Measurements from ENCODE around the gene EFCAB6.

EFCAB6 gene

GRCh38 chr22:43564859-43565258, 247.2 kb downstream of the EFCAB6 start:
- Histone ChIP-seq H3K4me3 (ENCODE audit: low read length) (no peak overlapping the region), H3K9me3 (ENCODE audit: control insufficient read depth, low read length) (no peaks in the 10 kb centered on the region), H3K27me3 (replicated peaks; ENCODE audit: control insufficient read depth, insufficient read depth, low read length) (peaks cover 12% of the 10 kb centered on the region), H3K4me1 (ENCODE audit: control insufficient read depth, insufficient read depth, low read length) (no peaks in the 10 kb centered on the region), H3K9ac (ENCODE audit: low read length) (no peak overlapping the region), H3K36me3 (ENCODE audit: control insufficient read depth, insufficient read depth, low read length, severe bottlenecking) (no peaks in the 10 kb centered on the region)
- DNase-seq (ENCODE audit: low read depth) = no peak

GRCh38 chr22:43563571-43563970, 248.5 kb downstream of the EFCAB6 start:
- Histone ChIP-seq H3K36me3 (ENCODE audit: control insufficient read depth, insufficient read depth, low read length, severe bottlenecking) (no peaks in the 10 kb centered on the region), H3K9ac (ENCODE audit: low read length) (no peak overlapping the region), H3K9me3 (ENCODE audit: control insufficient read depth, low read length) (no peaks in the 10 kb centered on the region), H3K4me3 (ENCODE audit: low read length) (no peak overlapping the region), H3K4me1 (ENCODE audit: control insufficient read depth, insufficient read depth, low read length) (no peaks in the 10 kb centered on the region), H3K27me3 (replicated peaks; ENCODE audit: control insufficient read depth, insufficient read depth, low read length) (peaks cover 12% of the 10 kb centered on the region)
- no peak for DNase-seq (ENCODE audit: low read depth)

- Histone ChIP-seq H3K36me3 (ENCODE audit: control insufficient read depth, insufficient read depth, low read length, severe bottlenecking) (no peaks in the 10 kb centered on the region), H3K9ac (ENCODE audit: low read length) (no peak overlapping the region), H3K4me1 (ENCODE audit: control insufficient read depth, insufficient read depth, low read length) (no peaks in the 10 kb centered on the region), H3K4me3 (ENCODE audit: low read length) (no peak overlapping the region), H3K27me3 (replicated peaks; ENCODE audit: control insufficient read depth, insufficient read depth, low read length) (peaks cover 12% of the 10 kb centered on the region), H3K9me3 (ENCODE audit: control insufficient read depth, low read length) (peaks cover 5% of the 10 kb centered on the region)
- DNase-seq (ENCODE audit: low read depth) = no peak
Observed at GRCh38 chr22:43562843-43563242, 249.3 kb downstream of the EFCAB6 start.

- peaks cover 4% of the 10 kb centered on the region for H3K27me3 ChIP-seq (replicated peaks; ENCODE audit: control insufficient read depth, insufficient read depth, low read length)
- peaks cover 5% of the 10 kb centered on the region for H3K9me3 ChIP-seq (ENCODE audit: control insufficient read depth, low read length)
- DNase-seq (ENCODE audit: low read depth) = no peak
- H3K4me1 ChIP-seq (ENCODE audit: control insufficient read depth, insufficient read depth, low read length) = no peaks in the 10 kb centered on the region
- no peak overlapping the region for H3K4me3 ChIP-seq (ENCODE audit: low read length)
- no peaks in the 10 kb centered on the region for H3K36me3 ChIP-seq (ENCODE audit: control insufficient read depth, insufficient read depth, low read length, severe bottlenecking)
- H3K9ac ChIP-seq (ENCODE audit: low read length) = no peak overlapping the region
Observed at GRCh38 chr22:43561415-43562178, 250.5 kb downstream of the EFCAB6 start.

- peaks cover 4% of the 10 kb centered on the region for H3K27me3 ChIP-seq (replicated peaks; ENCODE audit: control insufficient read depth, insufficient read depth, low read length)
- H3K4me1 ChIP-seq (ENCODE audit: control insufficient read depth, insufficient read depth, low read length) = no peaks in the 10 kb centered on the region
- H3K4me3 ChIP-seq (ENCODE audit: low read length) = no peak overlapping the region
- H3K36me3 ChIP-seq (ENCODE audit: control insufficient read depth, insufficient read depth, low read length, severe bottlenecking) = no peaks in the 10 kb centered on the region
- H3K9me3 ChIP-seq (ENCODE audit: control insufficient read depth, low read length) = peaks cover 5% of the 10 kb centered on the region
- H3K9ac ChIP-seq (ENCODE audit: low read length) = no peak overlapping the region
- no peak for DNase-seq (ENCODE audit: low read depth)
Observed at GRCh38 chr22:43560651-43561050, 251.5 kb downstream of the EFCAB6 start.

GRCh38 chr22:43555561-43556515, 256.3 kb downstream of the EFCAB6 start:
- H3K4me1 ChIP-seq (ENCODE audit: control insufficient read depth, insufficient read depth, low read length) = no peaks in the 10 kb centered on the region
- no peak overlapping the region for H3K4me3 ChIP-seq (ENCODE audit: low read length)
- peaks cover 5% of the 10 kb centered on the region for H3K9me3 ChIP-seq (ENCODE audit: control insufficient read depth, low read length)
- DNase-seq (ENCODE audit: low read depth) = no peak
- no peaks in the 10 kb centered on the region for H3K27me3 ChIP-seq (replicated peaks; ENCODE audit: control insufficient read depth, insufficient read depth, low read length)
- no peak overlapping the region for H3K9ac ChIP-seq (ENCODE audit: low read length)
- H3K36me3 ChIP-seq (ENCODE audit: control insufficient read depth, insufficient read depth, low read length, severe bottlenecking) = no peaks in the 10 kb centered on the region

- no peaks in the 10 kb centered on the region for H3K4me1 ChIP-seq (ENCODE audit: control insufficient read depth, insufficient read depth, low read length)
- H3K4me3 ChIP-seq (ENCODE audit: low read length) = no peak overlapping the region
- no peak for DNase-seq (ENCODE audit: low read depth)
- H3K36me3 ChIP-seq (ENCODE audit: control insufficient read depth, insufficient read depth, low read length, severe bottlenecking) = no peaks in the 10 kb centered on the region
- H3K27me3 ChIP-seq (replicated peaks; ENCODE audit: control insufficient read depth, insufficient read depth, low read length) = no peaks in the 10 kb centered on the region
- H3K9ac ChIP-seq (ENCODE audit: low read length) = no peak overlapping the region
- H3K9me3 ChIP-seq (ENCODE audit: control insufficient read depth, low read length) = peaks cover 5% of the 10 kb centered on the region
Observed at GRCh38 chr22:43554694-43555365, 257.3 kb downstream of the EFCAB6 start.

GRCh38 chr22:43554259-43554636, 257.9 kb downstream of the EFCAB6 start:
- H3K27me3 ChIP-seq (replicated peaks; ENCODE audit: control insufficient read depth, insufficient read depth, low read length) = no peaks in the 10 kb centered on the region
- no peak for DNase-seq (ENCODE audit: low read depth)
- H3K9ac ChIP-seq (ENCODE audit: low read length) = no peak overlapping the region
- H3K4me1 ChIP-seq (ENCODE audit: control insufficient read depth, insufficient read depth, low read length) = no peaks in the 10 kb centered on the region
- no peaks in the 10 kb centered on the region for H3K36me3 ChIP-seq (ENCODE audit: control insufficient read depth, insufficient read depth, low read length, severe bottlenecking)
- peaks cover 5% of the 10 kb centered on the region for H3K9me3 ChIP-seq (ENCODE audit: control insufficient read depth, low read length)
- no peak overlapping the region for H3K4me3 ChIP-seq (ENCODE audit: low read length)

- DNase-seq (ENCODE audit: low read depth) = no peak
- Histone ChIP-seq H3K9me3 (ENCODE audit: control insufficient read depth, low read length) (peaks cover 5% of the 10 kb centered on the region), H3K4me3 (ENCODE audit: low read length) (no peak overlapping the region), H3K4me1 (ENCODE audit: control insufficient read depth, insufficient read depth, low read length) (no peaks in the 10 kb centered on the region), H3K9ac (ENCODE audit: low read length) (no peak overlapping the region), H3K27me3 (replicated peaks; ENCODE audit: control insufficient read depth, insufficient read depth, low read length) (no peaks in the 10 kb centered on the region), H3K36me3 (ENCODE audit: control insufficient read depth, insufficient read depth, low read length, severe bottlenecking) (no peaks in the 10 kb centered on the region)
Observed at GRCh38 chr22:43553451-43554258, 258.4 kb downstream of the EFCAB6 start.

GRCh38 chr22:43550672-43551071, 261.4 kb downstream of the EFCAB6 start:
- no peaks in the 10 kb centered on the region for H3K9me3 ChIP-seq (ENCODE audit: control insufficient read depth, low read length)
- H3K4me3 ChIP-seq (ENCODE audit: low read length) = no peak overlapping the region
- no peak for DNase-seq (ENCODE audit: low read depth)
- H3K36me3 ChIP-seq (ENCODE audit: control insufficient read depth, insufficient read depth, low read length, severe bottlenecking) = no peaks in the 10 kb centered on the region
- H3K4me1 ChIP-seq (ENCODE audit: control insufficient read depth, insufficient read depth, low read length) = no peaks in the 10 kb centered on the region
- no peak overlapping the region for H3K9ac ChIP-seq (ENCODE audit: low read length)
- no peaks in the 10 kb centered on the region for H3K27me3 ChIP-seq (replicated peaks; ENCODE audit: control insufficient read depth, insufficient read depth, low read length)

Measured in adipocyte (in vitro differentiated cells).